Adrenal gland (tissue), 12 donors: ENCODE measurements around the gene P2RX3. TPM values are rescaled to one million over a fixed set of nuclear protein-coding genes. Genes with fewer than 3 reads are reported as not detected.
"Not testable (repeated sequence)": the region's sequence is repeated elsewhere in the genome, so short reads cannot be mapped to it uniquely, and the experiment has no call there.

Source experiments
- DNase-seq, 7 donors: peaks; one replicate each; pipeline ENCODE4 v3.0.0-alpha.2; 2019 to 2020
- H3K27ac ChIP-seq, 5 donors: fragments of 200-600 bp; sonication (generic) in 4 of 5; 1 replicate in 3 of 5; 2 replicates in 2 of 5; pipeline versions ENCODE4 v1.5.1 to v1.8.0; 2016 to 2020; ENCODE audit warnings: mild to moderate bottlenecking in 1 of 5
- H3K27me3 ChIP-seq: fragments of 200-600 bp; 2 replicates; pipeline ENCODE4 v1.8.0; 2021
- H3K36me3 ChIP-seq, 2 donors: fragments of 200-600 bp; replicated peaks in 1 of 2; 1 replicate in 1 of 2; 2 replicates in 1 of 2; pipeline versions ENCODE4 v1.5.1 to v1.8.0; 2018 to 2022
- H3K4me1 ChIP-seq, 2 donors: fragments of 200-600 bp; replicated peaks in 1 of 2; 1 replicate in 1 of 2; 2 replicates in 1 of 2; pipeline versions ENCODE4 v1.5.1 to v1.8.0; 2018 to 2021
- H3K4me3 ChIP-seq, 4 donors: fragments of 200-600 bp; sonication (generic) in 3 of 4; one replicate each; pipeline ENCODE4 v1.5.1; 2016 to 2018
- H3K9me3 ChIP-seq, 3 donors: fragments of 200-600 bp; sonication (generic) in 1 of 3; replicated peaks in 1 of 3; 1 replicate in 2 of 3; 2 replicates in 1 of 3; pipeline versions ENCODE4 v1.5.1 to v1.8.0; 2016 to 2021
- POLR2A ChIP-seq, 2 donors: fragments of 450-650 bp; IDR thresholded peaks; one replicate each; pipeline ENCODE4 v1.6.1; 2017; ENCODE audit warnings: antibody characterized with exemption in 2 of 2, mild to moderate bottlenecking in 2 of 2, moderate library complexity in 1 of 2
- WGBS, 4 donors: extraction: QIAGEN DNeasy Blood & Tissue Kit in 2 of 4; methylation state at CpG; one replicate each; pipeline versions ENCODE4 v1.1.5 to v1.1.7; 2013 to 2017; 5-methylcytosine and 5-hydroxymethylcytosine counted together
- intact Hi-C, 2 donors: fragments of 100-400 bp; cut with DNase I; formaldehyde crosslinking; loops; one replicate each; pipeline versions ENCODE4 v1.14.1 to v1.15.0; 2022 to 2023
- polyA plus RNA-seq, 3 donors: library from polyadenylated mRNA; stranded (reverse); fragments of 200-250 nt in 2 of 3; fragments of 350-450 nt in 1 of 3; fragmentation: Illumina TruSeq in 1 of 3; extraction: RNeasy Lipid Tissue Mini Kit (QIAGEN cat#74804) in 1 of 3; gene quantifications; one replicate each; pipeline ENCODE4 v1.2.3, GENCODE V29; 2013 to 2014
- total RNA-seq, 9 donors: library from RNA; depleted of rRNA in 4 of 9; stranded (reverse); fragments of >200 nt in 4 of 9; fragments of 120-200 nt in 1 of 9; fragmentation: NEBNext Ultra II Directional in 1 of 9; extraction: Animal tissue kit (Norgen Biotek cat#: 25700) in 1 of 9; gene quantifications; one replicate each; pipeline versions ENCODE4 v1.1.0 to v1.2.4, GENCODE V29; 2013 to 2023
- TF ChIP-seq, protein P1 (sequence below), 6 experiments: fragments of 450-650 bp in 4 of 6; fragments of 200-600 bp in 2 of 6; sonication (generic) in 1 of 6; IDR thresholded peaks; 1 replicate in 5 of 6; 2 replicates in 1 of 6; pipeline versions ENCODE4 v1.5.1 to v1.8.0; 2016 to 2021; ENCODE audit warnings: antibody characterized with exemption in 6 of 6, mild to moderate bottlenecking in 2 of 6, moderate library complexity in 1 of 6
- donor health status: healthy with polysubstance abuse.
- donor health status: Bipolar disorder and iron deficiency.
- donor health status: DM: yes; HTN: yes; CAD: no.
- donor health status: DM: no; HTN: no; CAD: no.
- donor health status: DM: no; HTN: no; CAD: no.
- donor health status: DM: yes; HTN: yes; CAD: no.

P2RX3 gene
- total and polyA plus RNA-seq, 12 donors, result 0.11 to 2.5 (median 0.76) TPM; not detected in 2

DNA sequence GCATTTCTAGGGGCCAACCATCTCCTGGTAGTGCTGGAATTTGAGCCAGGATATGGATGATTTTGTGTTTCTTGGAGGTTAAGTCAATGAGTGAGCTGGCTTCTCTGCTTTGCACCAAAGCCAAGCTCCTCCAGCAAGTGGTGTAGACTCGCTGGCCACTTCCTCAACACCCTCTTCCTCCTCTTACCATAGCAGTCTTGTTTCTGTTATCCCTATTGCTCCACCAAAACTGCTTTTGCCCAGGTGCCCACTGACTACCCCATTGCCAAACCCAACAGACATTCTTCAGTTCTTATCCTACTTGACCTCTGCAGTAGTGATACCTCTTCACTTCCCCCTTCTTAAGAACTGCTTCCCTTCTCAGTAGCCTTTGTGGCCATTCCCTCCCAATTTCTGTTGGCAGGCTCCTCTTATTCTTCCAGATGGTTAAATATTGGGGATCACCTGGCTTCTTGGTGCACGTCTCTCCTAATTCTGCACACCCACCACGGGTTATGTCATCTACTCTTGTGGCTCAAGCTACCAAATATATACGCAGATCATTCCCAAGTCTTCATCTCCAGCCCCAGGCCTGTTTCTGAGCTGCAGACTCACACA, 59.3 kb downstream of the P2RX3 start:
- no peak for DNase-seq
- H3K4me3 ChIP-seq, result no peak overlapping the region
- H3K9me3 ChIP-seq, result no peaks in the 10 kb centered on the region
- 69 to 78% (median 74%) methylated on average over 4 of the region's 4 CpGs for WGBS, 4 donors
- intact Hi-C loops, result no loop called here
- no peak overlapping the region for H3K27ac ChIP-seq
- H3K4me1 ChIP-seq, result no peaks in the 10 kb centered on the region
- TF ChIP-seq, protein P1, sequence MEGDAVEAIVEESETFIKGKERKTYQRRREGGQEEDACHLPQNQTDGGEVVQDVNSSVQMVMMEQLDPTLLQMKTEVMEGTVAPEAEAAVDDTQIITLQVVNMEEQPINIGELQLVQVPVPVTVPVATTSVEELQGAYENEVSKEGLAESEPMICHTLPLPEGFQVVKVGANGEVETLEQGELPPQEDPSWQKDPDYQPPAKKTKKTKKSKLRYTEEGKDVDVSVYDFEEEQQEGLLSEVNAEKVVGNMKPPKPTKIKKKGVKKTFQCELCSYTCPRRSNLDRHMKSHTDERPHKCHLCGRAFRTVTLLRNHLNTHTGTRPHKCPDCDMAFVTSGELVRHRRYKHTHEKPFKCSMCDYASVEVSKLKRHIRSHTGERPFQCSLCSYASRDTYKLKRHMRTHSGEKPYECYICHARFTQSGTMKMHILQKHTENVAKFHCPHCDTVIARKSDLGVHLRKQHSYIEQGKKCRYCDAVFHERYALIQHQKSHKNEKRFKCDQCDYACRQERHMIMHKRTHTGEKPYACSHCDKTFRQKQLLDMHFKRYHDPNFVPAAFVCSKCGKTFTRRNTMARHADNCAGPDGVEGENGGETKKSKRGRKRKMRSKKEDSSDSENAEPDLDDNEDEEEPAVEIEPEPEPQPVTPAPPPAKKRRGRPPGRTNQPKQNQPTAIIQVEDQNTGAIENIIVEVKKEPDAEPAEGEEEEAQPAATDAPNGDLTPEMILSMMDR (IDR thresholded peaks at IDR 0.05), result no peak
- TF ChIP-seq POLR2A (IDR thresholded peaks at IDR 0.05), result no peak
- H3K36me3 ChIP-seq, result no peaks in the 10 kb centered on the region
- no peaks in the 10 kb centered on the region for H3K27me3 ChIP-seq

DNA sequence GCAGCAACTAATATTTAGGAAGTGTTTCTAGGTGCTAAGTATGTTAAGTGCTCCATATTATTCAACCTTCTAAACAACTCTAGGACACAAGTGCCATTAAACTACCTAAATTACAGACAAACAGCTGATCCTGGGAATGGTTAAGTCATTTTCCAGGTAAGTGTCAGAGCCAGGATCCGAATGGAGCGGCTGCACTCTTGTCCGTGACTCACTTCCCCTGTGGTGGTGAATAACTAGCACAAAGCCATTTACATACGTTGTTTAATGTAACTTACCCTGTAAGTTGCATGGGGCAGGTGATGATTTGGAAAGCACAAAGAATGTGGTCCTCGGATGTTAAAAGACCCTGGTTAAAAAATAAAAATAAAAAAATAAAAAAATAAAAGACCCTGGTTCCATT, 61.1 kb downstream of the P2RX3 start:
- no peak for DNase-seq
- intact Hi-C loops, result no loop called here
- TF ChIP-seq, protein P1 (IDR thresholded peaks at IDR 0.05), result no peak
- TF ChIP-seq POLR2A (IDR thresholded peaks at IDR 0.05), result no peak
- no peak overlapping the region for H3K27ac ChIP-seq
- no peaks in the 10 kb centered on the region for H3K4me1 ChIP-seq
- no peak overlapping the region for H3K4me3 ChIP-seq
- WGBS, 4 donors, result 66 to 71% (median 67%) methylated on average over 3 to 5 of the region's 5 CpGs
- no peaks in the 10 kb centered on the region for H3K36me3 ChIP-seq
- H3K9me3 ChIP-seq, result no peaks in the 10 kb centered on the region
- no peaks in the 10 kb centered on the region for H3K27me3 ChIP-seq

DNA sequence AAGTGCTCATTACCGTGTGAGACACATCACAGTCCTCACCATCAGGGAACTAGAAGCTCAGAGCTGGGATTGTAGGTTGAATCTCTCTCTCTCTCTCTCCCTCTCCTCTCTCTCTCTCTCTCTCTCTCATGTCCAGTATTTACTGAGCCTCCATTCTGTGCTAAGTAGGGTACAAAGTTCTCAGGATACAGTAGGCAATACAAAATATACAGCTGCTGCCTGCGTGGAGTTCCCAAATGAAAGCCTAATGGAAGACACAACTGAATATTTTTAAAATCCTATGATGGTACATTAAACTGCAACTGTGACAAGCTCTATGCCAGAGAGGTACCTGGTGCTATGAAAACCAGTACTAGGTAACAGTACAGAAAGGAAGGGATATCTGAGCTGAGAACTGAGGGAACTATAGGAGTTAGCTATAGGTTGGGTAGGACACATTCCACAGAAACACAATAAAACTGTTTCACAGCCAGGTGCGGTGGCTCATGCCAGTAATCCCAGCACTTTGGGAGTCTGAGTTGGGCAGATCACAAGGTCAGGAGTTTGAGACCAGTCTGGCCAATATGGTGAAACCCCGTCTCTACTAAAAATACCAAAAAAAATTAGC, 61.9 kb downstream of the P2RX3 start:
- intact Hi-C loops, result no loop called here
- Histone ChIP-seq H3K27ac (no peak overlapping the region), H3K27me3 (no peaks in the 10 kb centered on the region), H3K4me1 (no peaks in the 10 kb centered on the region), H3K9me3 (no peaks in the 10 kb centered on the region), H3K36me3 (no peaks in the 10 kb centered on the region), H3K4me3 (no peak overlapping the region)
- WGBS, 4 donors, result 80 to 90% (median 81%) methylated on average over 4 of the region's 4 CpGs
- no peak for DNase-seq
- no peak for TF ChIP-seq POLR2A (IDR thresholded peaks at IDR 0.05)

DNA sequence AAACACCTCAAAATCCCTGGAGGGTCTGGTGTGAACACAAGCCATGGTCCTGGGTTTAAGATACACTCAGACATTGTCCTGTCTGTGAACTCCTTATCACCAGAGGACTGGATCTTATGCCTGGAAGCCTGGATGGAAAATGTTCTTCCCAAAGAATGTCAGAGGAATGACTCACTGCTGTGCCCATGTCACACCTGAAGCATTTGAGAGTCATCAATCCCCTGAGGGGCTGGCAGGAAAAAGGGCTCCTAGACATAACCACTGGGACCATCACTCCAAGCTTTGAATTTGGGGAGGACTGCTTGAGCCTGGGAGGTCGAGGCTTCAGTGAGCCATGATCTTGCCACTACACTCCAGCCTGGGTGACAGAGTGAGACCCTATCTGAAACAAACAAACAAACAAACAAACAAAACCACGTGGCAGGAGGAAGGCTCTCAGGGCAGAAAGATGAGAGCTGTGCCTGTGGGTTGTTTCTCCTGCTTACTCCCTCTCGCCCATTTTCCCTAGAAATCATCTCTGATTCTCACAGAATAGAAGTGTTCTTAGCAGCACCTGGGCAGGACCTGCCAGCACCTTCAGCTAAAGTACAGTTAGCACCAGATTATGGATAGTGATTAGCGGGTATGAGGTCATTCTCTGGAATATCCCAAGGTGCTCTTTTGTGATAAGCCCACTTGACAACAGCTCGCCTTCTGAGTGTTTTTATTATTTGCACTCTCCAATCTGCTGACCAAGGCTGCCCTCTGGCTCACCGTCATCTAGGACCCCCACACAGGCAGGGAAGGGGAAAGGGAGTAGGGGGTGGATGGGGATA, 64.2 kb downstream of the P2RX3 start:
- Histone ChIP-seq H3K27me3 (no peaks in the 10 kb centered on the region), H3K4me1 (peaks cover 0 to 10% of the 10 kb centered on the region in 2 donors), H3K27ac (no peak overlapping the region), H3K9me3 (no peaks in the 10 kb centered on the region), H3K36me3 (peaks cover 0 to 6% of the 10 kb centered on the region in 2 donors), H3K4me3 (no peak overlapping the region)
- 65 to 69% (median 67%) methylated on average over 6 of the region's 6 CpGs for WGBS, 4 donors
- TF ChIP-seq, protein P1 (IDR thresholded peaks at IDR 0.05), result no peak
- no peak for DNase-seq
- intact Hi-C loops, result no loop called here

DNA sequence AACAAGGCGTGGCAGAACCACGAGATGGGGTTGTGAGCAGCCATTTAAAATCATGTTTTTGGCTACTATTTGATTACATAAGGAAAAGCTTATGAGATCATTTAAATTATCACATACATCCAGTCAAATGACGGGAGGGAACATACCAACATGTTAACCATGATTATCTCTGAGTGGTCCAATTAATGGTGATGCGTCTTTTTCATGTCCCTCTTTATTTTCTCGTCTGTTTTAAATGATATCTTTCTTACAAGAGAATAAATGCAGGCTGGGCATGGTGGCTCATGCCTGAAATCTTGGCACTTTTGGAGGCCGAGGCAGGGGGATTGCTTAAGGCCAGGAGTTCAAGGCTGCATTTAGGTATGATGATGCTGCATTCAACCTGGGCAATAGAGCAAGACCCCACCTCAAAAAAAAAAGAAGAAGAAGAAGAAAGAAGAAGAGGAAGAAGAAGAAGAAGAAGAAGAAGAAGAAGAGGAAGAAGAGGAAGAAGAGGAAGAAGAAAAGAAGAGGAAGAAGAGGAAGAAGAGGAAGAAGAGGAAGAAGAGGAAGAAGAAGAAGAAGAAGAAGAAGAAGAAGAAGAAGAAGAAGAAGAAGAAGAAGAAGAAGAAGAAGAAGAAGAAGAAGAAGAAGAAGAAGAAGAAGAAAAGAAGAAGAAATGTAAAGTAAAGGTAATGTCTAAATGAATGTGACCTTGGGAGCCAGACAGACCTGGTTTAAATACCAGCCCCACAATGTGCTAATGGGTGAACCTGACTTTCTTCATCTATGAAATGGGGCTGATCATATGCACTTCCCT, 65.0 kb downstream of the P2RX3 start:
- H3K27ac ChIP-seq, H3K27me3 ChIP-seq, DNase-seq, intact Hi-C loops, H3K4me3 ChIP-seq, H3K9me3 ChIP-seq, H3K4me1 ChIP-seq: not testable (repeated sequence)
- WGBS, 4 donors, result 79 to 89% (median 83%) methylated on average over 6 of the region's 6 CpGs
- H3K36me3 ChIP-seq, result peaks cover 0 to 13% of the 10 kb centered on the region in 2 donors
